ENCODE measurements around the gene OSTN. TPM values are rescaled to one million over a fixed set of nuclear protein-coding genes. Genes with fewer than 3 reads are reported as not detected.

OSTN gene
- polyA plus RNA-seq, 1 of the 3 experiments (the other 2 are of a cell fraction): 0.02 TPM

GRCh38 chr3:191307341-191307740 lies 108.3 kb downstream of the OSTN start:
- H3K4me2 ChIP-seq: no peak overlapping the region
- H3K4me1 ChIP-seq (ENCODE audit: control insufficient read depth in 1 of 2, insufficient read depth in 2 of 2, low read depth in 1 of 2, low read length in 1 of 2): no peaks in the 10 kb centered on the region
- no peaks in the 10 kb centered on the region for H3K79me2 ChIP-seq (ENCODE audit: insufficient read depth)
- no peaks in the 10 kb centered on the region for H3K9me2 ChIP-seq
- H3K4me3 ChIP-seq (ENCODE audit: low read depth in 2 of 2, low read length in 1 of 2): no peak overlapping the region
- 47% methylated on average over 4 of the region's 4 CpGs for WGBS (ENCODE audit: low lambda C conversion rate)
- no peaks in the 10 kb centered on the region for H3K9me3 ChIP-seq
- no peak overlapping the region for H2AFZ ChIP-seq (ENCODE audit: low read depth)
- ChIA-PET POLR2A (no interaction called here), CTCF (interaction anchor here (0.5 kb wide), 1 partner anchor 32 kb away, joined by 3 read pairs; no protein-coding TSS in a partner anchor)
- no peaks in the 10 kb centered on the region for H3K36me3 ChIP-seq (replicated peaks in 1 of 2; ENCODE audit: control insufficient read depth in 1 of 2, insufficient read depth in 2 of 2, low read length in 1 of 2)
- no peak overlapping the region for H3K9ac ChIP-seq
- H4K20me1 ChIP-seq (ENCODE audit: insufficient read depth): no peaks in the 10 kb centered on the region
- no peak for DNase-seq
- H3K27ac ChIP-seq (ENCODE audit: low read depth in 2 of 2, low read length in 1 of 2): no peak overlapping the region
- H3F3A ChIP-seq (replicated peaks; ENCODE audit: insufficient read depth): no peaks in the 10 kb centered on the region
- TF ChIP-seq SMC3 (IDR thresholded peaks at IDR 0.05; ENCODE audit: low read depth, low read length) (no peak), RCOR1 (IDR thresholded peaks at IDR 0.05; ENCODE audit: low read length) (no peak), FOSL2 (IDR thresholded peaks at IDR 0.05; ENCODE audit: borderline replicate concordance, low read depth) (no peak), TAF1 (IDR thresholded peaks at IDR 0.05; ENCODE audit: borderline replicate concordance, low read depth, low read length) (no peak), SIN3A (IDR thresholded peaks at IDR 0.05; ENCODE audit: borderline replicate concordance, low read depth, low read length) (no peak), YY1 (IDR thresholded peaks at IDR 0.05; ENCODE audit: low read depth) (no peak), FOXM1 (IDR thresholded peaks at IDR 0.05; ENCODE audit: low read depth) (no peak)
- TF ChIP-seq, protein P1, sequence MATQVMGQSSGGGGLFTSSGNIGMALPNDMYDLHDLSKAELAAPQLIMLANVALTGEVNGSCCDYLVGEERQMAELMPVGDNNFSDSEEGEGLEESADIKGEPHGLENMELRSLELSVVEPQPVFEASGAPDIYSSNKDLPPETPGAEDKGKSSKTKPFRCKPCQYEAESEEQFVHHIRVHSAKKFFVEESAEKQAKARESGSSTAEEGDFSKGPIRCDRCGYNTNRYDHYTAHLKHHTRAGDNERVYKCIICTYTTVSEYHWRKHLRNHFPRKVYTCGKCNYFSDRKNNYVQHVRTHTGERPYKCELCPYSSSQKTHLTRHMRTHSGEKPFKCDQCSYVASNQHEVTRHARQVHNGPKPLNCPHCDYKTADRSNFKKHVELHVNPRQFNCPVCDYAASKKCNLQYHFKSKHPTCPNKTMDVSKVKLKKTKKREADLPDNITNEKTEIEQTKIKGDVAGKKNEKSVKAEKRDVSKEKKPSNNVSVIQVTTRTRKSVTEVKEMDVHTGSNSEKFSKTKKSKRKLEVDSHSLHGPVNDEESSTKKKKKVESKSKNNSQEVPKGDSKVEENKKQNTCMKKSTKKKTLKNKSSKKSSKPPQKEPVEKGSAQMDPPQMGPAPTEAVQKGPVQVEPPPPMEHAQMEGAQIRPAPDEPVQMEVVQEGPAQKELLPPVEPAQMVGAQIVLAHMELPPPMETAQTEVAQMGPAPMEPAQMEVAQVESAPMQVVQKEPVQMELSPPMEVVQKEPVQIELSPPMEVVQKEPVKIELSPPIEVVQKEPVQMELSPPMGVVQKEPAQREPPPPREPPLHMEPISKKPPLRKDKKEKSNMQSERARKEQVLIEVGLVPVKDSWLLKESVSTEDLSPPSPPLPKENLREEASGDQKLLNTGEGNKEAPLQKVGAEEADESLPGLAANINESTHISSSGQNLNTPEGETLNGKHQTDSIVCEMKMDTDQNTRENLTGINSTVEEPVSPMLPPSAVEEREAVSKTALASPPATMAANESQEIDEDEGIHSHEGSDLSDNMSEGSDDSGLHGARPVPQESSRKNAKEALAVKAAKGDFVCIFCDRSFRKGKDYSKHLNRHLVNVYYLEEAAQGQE (IDR thresholded peaks at IDR 0.05; ENCODE audit: low read depth, low read length): no peak
- TF ChIP-seq, protein P2, sequence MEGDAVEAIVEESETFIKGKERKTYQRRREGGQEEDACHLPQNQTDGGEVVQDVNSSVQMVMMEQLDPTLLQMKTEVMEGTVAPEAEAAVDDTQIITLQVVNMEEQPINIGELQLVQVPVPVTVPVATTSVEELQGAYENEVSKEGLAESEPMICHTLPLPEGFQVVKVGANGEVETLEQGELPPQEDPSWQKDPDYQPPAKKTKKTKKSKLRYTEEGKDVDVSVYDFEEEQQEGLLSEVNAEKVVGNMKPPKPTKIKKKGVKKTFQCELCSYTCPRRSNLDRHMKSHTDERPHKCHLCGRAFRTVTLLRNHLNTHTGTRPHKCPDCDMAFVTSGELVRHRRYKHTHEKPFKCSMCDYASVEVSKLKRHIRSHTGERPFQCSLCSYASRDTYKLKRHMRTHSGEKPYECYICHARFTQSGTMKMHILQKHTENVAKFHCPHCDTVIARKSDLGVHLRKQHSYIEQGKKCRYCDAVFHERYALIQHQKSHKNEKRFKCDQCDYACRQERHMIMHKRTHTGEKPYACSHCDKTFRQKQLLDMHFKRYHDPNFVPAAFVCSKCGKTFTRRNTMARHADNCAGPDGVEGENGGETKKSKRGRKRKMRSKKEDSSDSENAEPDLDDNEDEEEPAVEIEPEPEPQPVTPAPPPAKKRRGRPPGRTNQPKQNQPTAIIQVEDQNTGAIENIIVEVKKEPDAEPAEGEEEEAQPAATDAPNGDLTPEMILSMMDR (IDR thresholded peaks at IDR 0.05): no peak
- no peaks in the 10 kb centered on the region for H3K27me3 ChIP-seq (ENCODE audit: insufficient read depth)

DNA sequence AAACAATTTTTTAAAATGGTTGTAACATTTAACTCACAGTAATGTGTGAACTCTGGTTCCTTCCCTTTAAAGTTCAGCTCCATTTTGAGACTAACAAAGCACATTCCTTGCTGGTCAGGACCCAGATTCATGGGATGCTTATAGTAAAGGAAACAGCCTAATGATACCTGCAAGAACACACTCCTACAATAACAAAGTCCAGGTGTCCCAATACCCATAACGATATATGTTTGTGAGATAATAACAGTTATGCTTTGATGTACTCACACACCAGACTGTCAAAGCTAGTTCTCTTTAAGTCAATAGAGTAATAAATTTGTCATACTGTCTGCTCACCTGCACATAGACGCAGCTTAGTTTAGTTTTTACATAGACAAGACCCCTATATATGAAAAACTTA lies 114.3 kb downstream of the OSTN start:
- Histone ChIP-seq H3K27ac (ENCODE audit: low read depth in 2 of 2, low read length in 1 of 2) (no peak overlapping the region), H2AFZ (ENCODE audit: low read depth) (no peak overlapping the region), H3K4me3 (ENCODE audit: low read depth in 2 of 2, low read length in 1 of 2) (no peak overlapping the region), H3K4me1 (ENCODE audit: control insufficient read depth in 1 of 2, insufficient read depth in 2 of 2, low read depth in 1 of 2, low read length in 1 of 2) (no peaks in the 10 kb centered on the region), H3K27me3 (ENCODE audit: insufficient read depth) (no peaks in the 10 kb centered on the region), H3K79me2 (ENCODE audit: insufficient read depth) (no peaks in the 10 kb centered on the region), H3K9me3 (no peaks in the 10 kb centered on the region), H3F3A (replicated peaks; ENCODE audit: insufficient read depth) (no peaks in the 10 kb centered on the region), H3K9me2 (no peaks in the 10 kb centered on the region), H3K4me2 (no peak overlapping the region), H4K20me1 (ENCODE audit: insufficient read depth) (no peaks in the 10 kb centered on the region), H3K9ac (no peak overlapping the region), H3K36me3 (replicated peaks in 1 of 2; ENCODE audit: control insufficient read depth in 1 of 2, insufficient read depth in 2 of 2, low read length in 1 of 2) (no peaks in the 10 kb centered on the region)
- DNase-seq: no peak
- 67% methylated on average over 2 of the region's 2 CpGs for WGBS (ENCODE audit: low lambda C conversion rate)
- CTCF ChIA-PET: no interaction called here
- POLR2A ChIA-PET: no interaction called here
- no peak for TF ChIP-seq TEAD4 (IDR thresholded peaks at IDR 0.05; ENCODE audit: borderline replicate concordance, insufficient read depth)
- TF ChIP-seq FOXJ3 (CRISPR knock-in tag; IDR thresholded peaks at IDR 0.05): no peak
- TF ChIP-seq PBX3 (IDR thresholded peaks at IDR 0.05): no peak
- no peak for TF ChIP-seq TCF12 (IDR thresholded peaks at IDR 0.05)
- no peak for TF ChIP-seq CHD2 (IDR thresholded peaks at IDR 0.05; ENCODE audit: low read length, partially characterized antibody)
- TF ChIP-seq, protein P3, sequence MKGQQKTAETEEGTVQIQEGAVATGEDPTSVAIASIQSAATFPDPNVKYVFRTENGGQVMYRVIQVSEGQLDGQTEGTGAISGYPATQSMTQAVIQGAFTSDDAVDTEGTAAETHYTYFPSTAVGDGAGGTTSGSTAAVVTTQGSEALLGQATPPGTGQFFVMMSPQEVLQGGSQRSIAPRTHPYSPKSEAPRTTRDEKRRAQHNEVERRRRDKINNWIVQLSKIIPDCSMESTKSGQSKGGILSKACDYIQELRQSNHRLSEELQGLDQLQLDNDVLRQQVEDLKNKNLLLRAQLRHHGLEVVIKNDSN (IDR thresholded peaks at IDR 0.05; ENCODE audit: borderline replicate concordance, low read depth): no peak
- TF ChIP-seq POLR2AphosphoS5 (IDR thresholded peaks at IDR 0.05; ENCODE audit: low read depth, low read length): no peak
- TF ChIP-seq, protein P2 (IDR thresholded peaks at IDR 0.05): no peak
- TF ChIP-seq NRF1 (IDR thresholded peaks at IDR 0.05; ENCODE audit: low read depth, low read length): no peak
- TF ChIP-seq GABPA (IDR thresholded peaks at IDR 0.05; ENCODE audit: low read depth): no peak
- TF ChIP-seq EP300 (IDR thresholded peaks at IDR 0.05; ENCODE audit: borderline replicate concordance in 1 of 2, low read depth in 1 of 2, low read length in 1 of 2): no peak
